Subcutaneous abdominal adipose tissue (tissue), 5 donors: ENCODE results near the gene TNFSF8.

Source experiments
- H3K27ac ChIP-seq: one replicate; pipeline ENCODE4 v1.7.0; 2013; ENCODE audit warnings: low read depth, mild to moderate bottlenecking, inconsistent platforms, low read length, moderate library complexity
- H3K27me3 ChIP-seq, 5 donors: one replicate each; pipeline ENCODE4 v1.7.0; 2013; ENCODE audit warnings: low read length in 5 of 5, inconsistent platforms in 1 of 5; ENCODE audit not compliant: control insufficient read depth in 5 of 5, insufficient read depth in 4 of 5
- H3K36me3 ChIP-seq, 5 donors: one replicate each; pipeline ENCODE4 v1.7.0; 2013; ENCODE audit warnings: low read length in 5 of 5; ENCODE audit not compliant: control insufficient read depth in 5 of 5, insufficient read depth in 5 of 5
- H3K4me1 ChIP-seq, 5 donors: one replicate each; pipeline ENCODE4 v1.7.0; 2013; ENCODE audit warnings: low read length in 5 of 5, mild to moderate bottlenecking in 3 of 5, moderate library complexity in 1 of 5; ENCODE audit not compliant: control insufficient read depth in 5 of 5, insufficient read depth in 5 of 5
- H3K4me3 ChIP-seq, 5 donors: one replicate each; pipeline ENCODE4 v1.7.0; 2013; ENCODE audit warnings: low read length in 5 of 5, low read depth in 1 of 5
- H3K9ac ChIP-seq, 5 donors: one replicate each; pipeline ENCODE4 v1.7.0; 2013; ENCODE audit warnings: low read length in 5 of 5, mild to moderate bottlenecking in 4 of 5, moderate library complexity in 3 of 5
- H3K9me3 ChIP-seq, 5 donors: one replicate each; pipeline ENCODE4 v1.7.0; 2013; ENCODE audit warnings: low read length in 5 of 5; ENCODE audit not compliant: control insufficient read depth in 5 of 5
- donor health status: healthy.
- donor health status: healthy.
- donor health status: healthy.
- donor health status: healthy.
- donor health status: healthy.

Gene TNFSF8

GRCh38 chr9:114887963-114888362 lies 42.4 kb downstream of the TNFSF8 start:
- H3K4me3 ChIP-seq: no peak overlapping the region
- no peak overlapping the region for H3K27ac ChIP-seq
- H3K4me1 ChIP-seq: peaks cover 0 to 15% (median 3%) of the 10 kb centered on the region in 5 donors
- H3K27me3 ChIP-seq: no peaks in the 10 kb centered on the region
- no peaks in the 10 kb centered on the region for H3K36me3 ChIP-seq
- peaks cover 0 to 5% (median 3%) of the 10 kb centered on the region in 5 donors for H3K9me3 ChIP-seq
- no peak overlapping the region for H3K9ac ChIP-seq

- Histone ChIP-seq H3K4me3 (no peak overlapping the region), H3K27me3 (no peaks in the 10 kb centered on the region), H3K9ac (no peak overlapping the region), H3K36me3 (no peaks in the 10 kb centered on the region), H3K9me3 (peaks cover 0 to 5% (median 3%) of the 10 kb centered on the region in 5 donors), H3K27ac (no peak overlapping the region), H3K4me1 (peaks cover 0 to 14% (median 2%) of the 10 kb centered on the region in 5 donors)
These were observed 45.5 kb downstream of the TNFSF8 start for GRCh38 chr9:114884787-114885452.

GRCh38 chr9:114883709-114884108 lies 46.7 kb downstream of the TNFSF8 start:
- Histone ChIP-seq H3K4me1 (peaks cover 0 to 9% (median 0%) of the 10 kb centered on the region in 5 donors), H3K4me3 (no peak overlapping the region), H3K27me3 (no peaks in the 10 kb centered on the region), H3K9ac (no peak overlapping the region), H3K27ac (no peak overlapping the region), H3K9me3 (peaks cover 0 to 5% (median 3%) of the 10 kb centered on the region in 5 donors), H3K36me3 (no peaks in the 10 kb centered on the region)

- H3K4me3 ChIP-seq: no peak overlapping the region
- no peaks in the 10 kb centered on the region for H3K27me3 ChIP-seq
- no peak overlapping the region for H3K9ac ChIP-seq
- H3K36me3 ChIP-seq: no peaks in the 10 kb centered on the region
- H3K4me1 ChIP-seq: peaks cover 0 to 7% (median 0%) of the 10 kb centered on the region in 5 donors
- peaks cover 0 to 8% (median 5%) of the 10 kb centered on the region in 5 donors for H3K9me3 ChIP-seq
- no peak overlapping the region for H3K27ac ChIP-seq
These were observed 50.1 kb downstream of the TNFSF8 start for GRCh38 chr9:114880291-114880745.

GRCh38 chr9:114878879-114879564 lies 51.4 kb downstream of the TNFSF8 start:
- Histone ChIP-seq H3K9me3 (peaks cover 0 to 8% (median 3%) of the 10 kb centered on the region in 5 donors), H3K4me3 (no peak overlapping the region), H3K4me1 (no peaks in the 10 kb centered on the region)

GRCh38 chr9:114869845-114870244 lies 60.5 kb downstream of the TNFSF8 start:
- no peaks in the 10 kb centered on the region for H3K9me3 ChIP-seq
- H3K9ac ChIP-seq: no peak overlapping the region
- no peak overlapping the region for H3K27ac ChIP-seq

More at GRCh38 chr9:114878879-114879564, 51.4 kb downstream of the TNFSF8 start:
- H3K27ac ChIP-seq: no peak overlapping the region
- no peaks in the 10 kb centered on the region for H3K27me3 ChIP-seq
- H3K9ac ChIP-seq: no peak overlapping the region
- H3K36me3 ChIP-seq: no peaks in the 10 kb centered on the region

GRCh38 chr9:114869378-114869777 lies 61.0 kb downstream of the TNFSF8 start:
- H3K9ac ChIP-seq: no peak overlapping the region
- H3K4me1 ChIP-seq: peaks cover 0 to 12% (median 10%) of the 10 kb centered on the region in 5 donors
- H3K9me3 ChIP-seq: no peaks in the 10 kb centered on the region
- H3K36me3 ChIP-seq: no peaks in the 10 kb centered on the region
- H3K27me3 ChIP-seq: no peaks in the 10 kb centered on the region
- H3K4me3 ChIP-seq: peak overlapping the region in 2 of 5 donors; percentile 33 to 40
- no peak overlapping the region for H3K27ac ChIP-seq

More at GRCh38 chr9:114869845-114870244, 60.5 kb downstream of the TNFSF8 start:
- Histone ChIP-seq H3K27me3 (no peaks in the 10 kb centered on the region), H3K4me3 (peak overlapping the region in 1 of 5 donors; percentile 40), H3K36me3 (no peaks in the 10 kb centered on the region), H3K4me1 (peaks cover 0 to 12% (median 10%) of the 10 kb centered on the region in 5 donors)

GRCh38 chr9:114867327-114867726 lies 63.1 kb downstream of the TNFSF8 start:
- Histone ChIP-seq H3K4me1 (peaks cover 0 to 12% (median 10%) of the 10 kb centered on the region in 5 donors), H3K4me3 (no peak overlapping the region), H3K9me3 (no peaks in the 10 kb centered on the region), H3K27me3 (no peaks in the 10 kb centered on the region), H3K9ac (no peak overlapping the region), H3K27ac (no peak overlapping the region), H3K36me3 (no peaks in the 10 kb centered on the region)

- Histone ChIP-seq H3K9ac (no peak overlapping the region), H3K4me1 (peaks cover 6 to 28% (median 25%) of the 10 kb centered on the region in 5 donors), H3K4me3 (no peak overlapping the region), H3K27me3 (no peaks in the 10 kb centered on the region), H3K27ac (no peak overlapping the region), H3K36me3 (no peaks in the 10 kb centered on the region), H3K9me3 (no peaks in the 10 kb centered on the region)
These were observed 65.9 kb downstream of the TNFSF8 start for GRCh38 chr9:114864471-114864870.
